LNCAP (cell line): Measurements from ENCODE around the gene FAM76B.

Source experiments
- CTCF ChIP-seq: fragments of 450-650 bp; IDR thresholded peaks from 2 replicates; pipeline ENCODE4 v1.5.1; 2017; ENCODE audit warnings: mild to moderate bottlenecking

FAM76B gene

GRCh38 chr11:95789506-95790122 lies at the start of gene FAM76B:
TSS of gene FAM76B (minus strand) at chr11:95789782. CDS start at chr11:95789478, 304 bp downstream.
- no peak for TF ChIP-seq CTCF

GRCh38 chr11:95835768-95836488 lies 46.3 kb upstream of the FAM76B start:
- TF ChIP-seq CTCF: peak; percentile 94

GRCh38 chr11:95835351-95835750 lies 45.8 kb upstream of the FAM76B start:
- no peak for TF ChIP-seq CTCF

GRCh38 chr11:95833378-95833777 lies 43.8 kb upstream of the FAM76B start:
- TF ChIP-seq CTCF: no peak

- no peak for TF ChIP-seq CTCF
Measured at GRCh38 chr11:95832763-95833162, 43.2 kb upstream of the FAM76B start.

- TF ChIP-seq CTCF: no peak
Measured at GRCh38 chr11:95831198-95831883, 41.8 kb upstream of the FAM76B start.

- no peak for TF ChIP-seq CTCF
Measured at GRCh38 chr11:95829580-95830259, 40.1 kb upstream of the FAM76B start.
